Measurements from ENCODE around the gene UAP1L1.

Gene UAP1L1

DNA sequence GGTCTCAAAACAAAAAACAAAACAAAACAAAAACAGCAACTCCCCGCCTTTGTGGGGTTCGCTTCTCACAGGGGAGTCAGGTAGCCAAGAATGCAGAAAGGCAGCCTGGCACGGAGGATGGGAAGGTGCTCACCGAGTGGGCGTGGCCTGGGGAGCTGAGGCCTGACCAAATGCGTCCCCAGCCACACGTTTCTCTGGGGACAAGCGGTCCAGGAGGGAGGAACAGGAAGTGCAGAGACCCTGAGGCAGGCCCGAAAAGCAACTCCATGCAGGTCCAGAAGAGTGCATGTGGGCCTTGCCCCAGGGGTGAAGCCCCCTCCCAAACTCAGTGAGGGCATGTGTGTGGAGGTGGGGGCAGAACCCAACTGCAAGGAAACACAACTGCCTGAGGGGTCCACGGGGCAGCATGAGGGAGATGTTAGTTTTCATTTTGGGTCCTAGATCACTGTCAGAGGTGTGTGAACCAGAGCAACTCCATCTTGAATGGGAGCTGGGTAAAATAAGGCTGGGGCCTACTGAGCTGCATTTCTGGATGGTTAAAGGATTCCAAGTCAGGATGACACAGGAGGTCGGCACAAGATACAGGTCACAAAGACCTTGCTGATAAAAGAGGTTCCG is 2.6 kb upstream of the UAP1L1 start:
- no peak for DNase-seq (ENCODE audit: low read depth in 2 of 3, low spot score in 1 of 3)

DNA sequence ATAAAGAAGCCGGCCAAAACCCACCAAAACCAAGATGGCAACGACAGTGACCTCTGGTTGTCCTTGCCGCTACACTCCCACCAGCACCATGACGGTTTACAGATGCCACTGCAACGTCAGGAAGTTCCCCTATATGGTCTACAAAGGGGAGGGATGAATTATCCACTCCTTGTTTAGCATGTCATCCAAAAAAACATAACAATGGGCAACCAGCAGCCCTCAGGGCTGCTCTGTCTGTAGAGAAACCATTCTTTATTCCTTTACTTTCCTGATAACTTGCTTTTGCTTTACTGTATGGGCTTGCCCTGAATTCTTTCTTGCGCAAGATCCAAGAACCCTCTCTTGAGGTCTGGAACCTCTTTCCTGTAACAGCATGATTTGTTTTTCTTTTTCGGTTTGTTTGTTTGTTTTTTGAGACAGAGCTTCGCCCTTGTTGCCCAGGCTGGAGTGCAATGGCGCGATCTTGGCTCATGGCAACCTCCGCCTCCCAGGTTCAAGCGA is 2.0 kb upstream of the UAP1L1 start:
- DNase-seq (ENCODE audit: low read depth in 2 of 3, low spot score in 1 of 3), result no peak

DNA sequence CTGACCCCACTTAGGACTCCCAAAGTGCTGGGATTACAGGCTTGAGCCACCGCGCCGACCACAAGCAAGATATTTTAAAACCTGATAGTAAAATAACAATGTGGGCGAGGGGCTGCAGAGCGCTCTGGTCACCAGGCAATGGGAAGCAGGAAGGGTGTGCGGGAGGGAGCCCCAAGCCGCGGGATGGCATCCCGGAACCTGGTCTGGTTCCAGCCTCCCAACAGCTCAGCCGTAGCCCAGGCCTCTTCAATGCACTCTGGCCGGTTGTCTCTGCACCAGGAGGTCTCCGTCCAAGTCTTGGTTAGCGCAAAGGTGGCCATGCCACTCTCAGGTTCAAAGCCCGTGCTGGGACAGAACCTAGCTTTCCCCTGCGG is 694 bp upstream of the UAP1L1 start:
- DNase-seq (ENCODE audit: low read depth in 2 of 3, low spot score in 1 of 3), result no peak

DNA sequence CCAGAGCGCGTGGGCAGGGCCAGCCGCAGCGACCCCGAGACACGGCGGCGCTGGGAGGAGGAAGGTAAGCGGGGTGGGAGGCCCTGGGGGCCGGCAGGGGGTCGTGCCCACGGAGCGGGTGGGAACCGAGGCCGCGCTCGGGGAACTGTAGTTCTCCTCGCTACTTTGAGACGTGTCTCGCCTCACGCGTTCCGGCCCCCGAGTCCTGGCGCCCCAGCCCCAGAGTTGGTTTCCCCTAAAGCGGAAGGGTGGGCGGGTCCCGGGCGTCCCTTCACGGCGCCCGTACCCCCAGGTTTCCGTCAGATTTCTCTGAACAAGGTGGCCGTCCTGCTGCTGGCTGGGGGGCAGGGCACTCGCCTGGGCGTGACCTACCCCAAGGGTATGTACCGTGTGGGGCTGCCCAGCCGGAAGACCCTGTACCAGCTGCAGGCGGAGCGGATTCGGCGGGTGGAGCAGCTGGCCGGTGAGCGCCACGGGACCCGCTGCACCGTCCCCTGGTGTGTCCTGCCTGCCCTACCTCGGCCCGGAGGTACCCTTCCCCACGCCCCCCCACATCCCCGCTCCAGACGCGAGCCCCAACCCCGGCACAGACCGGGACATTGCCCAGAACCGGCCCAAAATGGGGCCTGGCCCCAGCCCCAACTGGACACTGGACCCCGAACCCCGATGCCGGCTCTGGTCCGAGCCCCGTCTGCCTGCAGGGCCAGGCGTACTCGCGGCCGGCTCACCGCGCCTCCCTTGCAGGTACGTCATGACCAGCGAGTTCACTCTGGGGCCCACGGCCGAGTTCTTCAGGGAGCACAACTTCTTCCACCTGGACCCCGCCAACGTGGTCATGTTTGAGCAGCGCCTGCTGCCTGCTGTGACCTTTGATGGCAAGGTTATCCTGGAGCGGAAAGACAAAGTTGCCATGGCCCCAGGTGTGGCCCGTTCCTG is 709 bp downstream of the UAP1L1 start:
- no peak for DNase-seq (ENCODE audit: low read depth in 2 of 3, low spot score in 1 of 3)

DNA sequence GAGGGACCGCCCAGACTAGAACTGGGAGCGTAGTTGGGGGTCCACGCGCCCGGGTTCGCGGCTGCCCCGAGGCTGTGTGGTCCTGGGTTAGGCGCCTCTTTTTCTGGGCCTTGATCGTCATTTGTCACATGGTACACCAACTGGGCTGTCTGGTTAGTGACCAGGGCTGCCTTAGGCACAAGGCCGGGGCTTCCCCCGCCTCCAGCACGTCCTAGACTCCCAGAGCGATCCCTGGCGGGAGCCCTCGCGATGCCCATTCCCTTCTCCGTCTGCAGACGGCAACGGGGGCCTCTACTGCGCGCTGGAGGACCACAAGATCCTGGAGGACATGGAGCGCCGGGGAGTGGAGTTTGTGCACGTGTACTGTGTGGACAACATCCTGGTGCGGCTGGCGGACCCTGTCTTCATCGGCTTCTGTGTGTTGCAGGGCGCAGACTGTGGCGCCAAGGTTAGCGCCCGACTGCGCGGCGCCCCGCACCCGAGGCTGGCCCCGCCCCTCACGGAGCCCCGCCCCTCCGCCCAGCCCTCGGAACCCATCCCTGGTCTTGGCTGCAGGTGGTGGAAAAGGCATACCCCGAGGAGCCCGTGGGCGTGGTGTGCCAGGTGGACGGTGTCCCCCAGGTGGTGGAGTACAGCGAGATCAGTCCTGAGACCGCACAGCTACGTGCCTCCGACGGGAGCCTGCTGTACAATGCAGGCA is 1.5 kb downstream of the UAP1L1 start:
- no peak for DNase-seq (ENCODE audit: low read depth in 2 of 3, low spot score in 1 of 3)

DNA sequence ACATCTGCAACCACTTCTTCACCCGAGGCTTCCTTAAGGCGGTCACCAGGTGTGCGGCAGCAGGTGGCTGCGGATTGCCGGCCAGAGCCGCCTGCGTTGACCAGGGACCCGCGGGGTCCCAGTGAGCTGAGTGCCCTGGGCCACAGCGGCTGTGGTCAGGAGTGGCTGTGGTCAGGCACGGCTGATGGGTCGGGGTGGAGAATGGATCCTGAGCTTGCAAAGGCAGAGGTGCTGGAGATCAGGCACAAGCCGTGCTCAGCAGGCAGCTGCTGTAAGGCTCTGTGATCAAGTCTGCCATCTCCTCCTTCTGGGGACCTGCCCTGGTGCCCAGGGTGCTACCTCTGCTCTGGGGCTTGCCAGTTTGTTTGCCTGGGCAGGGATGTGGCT is 2.1 kb downstream of the UAP1L1 start:
- no peak for DNase-seq (ENCODE audit: low read depth in 2 of 3, low spot score in 1 of 3)

DNA sequence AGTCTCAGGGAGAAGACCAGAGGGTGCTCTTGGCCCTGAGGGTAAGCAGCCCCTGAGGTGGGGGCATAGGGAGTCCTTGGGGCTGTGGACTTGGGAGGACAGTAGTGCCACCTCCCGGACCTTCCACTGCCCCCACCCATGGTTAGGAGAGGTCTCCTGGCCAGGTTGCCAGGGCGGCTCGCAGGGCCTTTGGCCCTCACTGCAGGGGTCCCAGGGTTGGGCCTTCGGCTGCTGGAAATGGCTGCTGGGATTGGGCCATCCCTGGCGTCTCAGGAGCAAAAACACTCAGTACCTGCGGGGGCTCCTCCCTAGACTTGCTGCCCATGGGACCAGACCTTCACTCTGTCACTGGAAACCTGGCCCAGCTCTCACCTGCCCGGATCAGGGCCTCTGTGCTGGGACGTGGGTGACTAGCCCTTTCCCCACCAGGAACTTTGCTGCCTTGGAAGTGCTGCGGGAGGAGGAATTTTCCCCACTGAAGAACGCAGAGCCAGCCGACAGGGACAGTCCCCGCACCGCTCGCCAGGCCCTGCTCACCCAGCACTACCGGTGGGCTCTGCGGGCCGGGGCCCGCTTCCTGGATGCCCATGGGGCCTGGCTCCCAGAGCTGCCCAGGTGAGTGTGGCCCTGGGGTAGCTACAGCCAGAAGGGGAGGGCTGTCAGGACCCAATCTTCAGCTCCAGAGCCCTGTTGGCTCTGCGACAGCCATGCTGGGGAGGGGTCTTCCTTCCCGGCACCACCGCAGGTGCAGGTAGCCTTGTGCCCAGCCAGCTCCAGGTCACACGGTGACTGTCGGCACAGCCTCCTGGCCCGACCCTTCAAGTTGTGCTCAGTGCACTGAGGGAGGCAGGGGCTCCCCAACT is 3.2 kb downstream of the UAP1L1 start:
- no peak for DNase-seq (ENCODE audit: low read depth in 2 of 3, low spot score in 1 of 3)

DNA sequence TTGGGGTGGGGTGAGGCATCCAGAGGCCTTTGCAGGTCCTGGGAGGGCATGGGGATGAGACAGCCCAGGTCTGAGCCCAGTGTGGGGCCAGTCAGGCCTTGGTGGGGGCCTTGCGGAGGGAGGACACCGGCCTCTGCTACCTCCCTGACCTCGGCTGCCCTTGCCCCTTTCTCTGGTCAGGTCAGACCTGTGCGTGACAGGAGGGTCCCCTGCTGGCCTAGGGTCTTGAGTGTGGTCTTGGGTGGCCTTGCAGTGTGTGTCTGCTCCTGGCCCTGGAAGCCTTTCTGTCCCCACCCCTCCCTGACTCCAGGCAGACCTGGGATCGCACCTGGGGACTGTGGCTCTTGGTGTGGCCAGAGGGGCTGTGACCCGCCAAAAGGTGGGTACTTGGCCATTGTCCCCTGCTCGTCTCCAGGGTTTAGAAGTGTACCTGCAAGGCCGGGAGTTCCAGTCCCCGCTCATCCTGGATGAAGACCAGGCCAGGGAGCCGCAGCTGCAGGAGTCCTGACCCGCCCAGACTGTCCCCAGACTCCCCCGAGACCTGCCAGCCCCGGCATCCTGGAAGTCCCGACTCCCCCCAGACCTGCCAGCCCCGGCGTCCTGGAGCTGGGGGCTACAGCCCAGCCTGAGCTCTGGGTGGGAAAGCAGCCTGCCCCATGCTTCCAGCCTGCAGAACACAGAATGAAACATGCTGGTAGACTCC is 5.1 kb downstream of the UAP1L1 start:
- DNase-seq (ENCODE audit: low read depth in 2 of 3, low spot score in 1 of 3), result no peak

DNA sequence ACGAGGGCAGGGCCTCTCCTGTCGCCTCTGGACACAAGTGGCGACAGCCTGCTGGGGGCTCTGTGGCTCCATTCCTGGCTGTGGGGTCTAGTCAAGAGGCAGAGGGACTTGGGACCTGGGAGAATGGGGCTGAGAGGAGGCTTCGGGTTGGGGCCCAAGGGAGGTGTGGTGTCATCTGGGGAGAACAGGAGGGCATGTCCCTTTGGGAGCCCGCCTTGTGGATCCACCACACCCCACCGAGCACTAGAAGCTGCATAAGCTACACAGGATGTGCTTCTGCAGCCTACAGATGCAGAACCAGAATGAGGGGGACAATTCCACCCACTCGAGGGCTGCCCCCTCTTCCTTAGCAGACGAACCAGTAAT is 5.6 kb downstream of the UAP1L1 start:
- no peak for DNase-seq (ENCODE audit: low read depth in 2 of 3, low spot score in 1 of 3)

DNA sequence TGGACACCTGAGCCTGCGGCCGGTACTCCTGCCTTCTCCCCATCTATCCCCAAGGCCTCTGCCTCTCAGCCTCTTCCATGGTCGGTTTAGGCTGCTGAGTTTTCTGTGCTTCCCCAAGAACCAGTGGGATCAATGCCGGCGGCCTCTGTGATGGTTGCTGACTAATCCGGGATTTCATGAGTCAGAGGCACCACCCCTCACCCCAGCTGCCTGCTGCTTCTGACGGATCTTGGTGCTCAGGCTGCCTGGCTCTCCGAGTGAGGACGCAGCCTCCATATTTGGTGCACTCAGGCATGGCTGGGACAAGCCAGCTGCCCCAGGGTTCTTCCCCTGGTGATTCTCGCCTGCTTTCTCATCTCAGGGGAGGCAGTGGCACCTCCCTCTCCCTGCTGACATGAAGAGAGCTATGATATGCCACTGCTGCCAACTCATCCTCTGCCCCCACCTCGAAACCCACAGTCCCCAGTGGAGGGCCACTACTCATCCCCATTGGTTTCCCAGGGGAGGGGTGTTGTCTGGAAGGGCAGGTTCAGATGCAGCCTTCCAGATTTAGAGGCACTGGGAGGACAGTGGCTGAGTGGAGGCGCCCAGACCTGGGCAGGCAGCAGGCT is 6.2 kb downstream of the UAP1L1 start:
- DNase-seq (ENCODE audit: low read depth in 2 of 3, low spot score in 1 of 3), result no peak

DNA sequence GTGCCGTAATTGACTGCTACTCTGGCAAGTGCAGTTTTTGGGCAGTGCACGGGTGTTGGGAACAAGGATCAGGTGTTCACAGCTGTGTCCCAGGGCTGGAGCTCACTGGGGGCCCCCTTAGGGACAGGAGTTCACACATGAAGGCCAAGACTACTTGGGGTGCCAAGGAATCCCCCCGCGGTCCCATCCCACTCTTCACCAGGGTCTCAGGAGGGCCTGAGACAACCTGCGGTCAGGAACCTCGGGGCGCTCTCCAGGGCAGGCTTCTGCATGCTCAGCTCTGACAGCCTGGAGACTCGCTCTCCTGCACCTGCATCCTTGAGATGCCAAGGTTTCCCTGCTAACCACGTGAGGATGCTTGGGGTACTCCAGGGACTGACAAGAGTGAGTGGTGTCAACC is 7.2 kb downstream of the UAP1L1 start:
- no peak for DNase-seq (ENCODE audit: low read depth in 2 of 3, low spot score in 1 of 3)

DNA sequence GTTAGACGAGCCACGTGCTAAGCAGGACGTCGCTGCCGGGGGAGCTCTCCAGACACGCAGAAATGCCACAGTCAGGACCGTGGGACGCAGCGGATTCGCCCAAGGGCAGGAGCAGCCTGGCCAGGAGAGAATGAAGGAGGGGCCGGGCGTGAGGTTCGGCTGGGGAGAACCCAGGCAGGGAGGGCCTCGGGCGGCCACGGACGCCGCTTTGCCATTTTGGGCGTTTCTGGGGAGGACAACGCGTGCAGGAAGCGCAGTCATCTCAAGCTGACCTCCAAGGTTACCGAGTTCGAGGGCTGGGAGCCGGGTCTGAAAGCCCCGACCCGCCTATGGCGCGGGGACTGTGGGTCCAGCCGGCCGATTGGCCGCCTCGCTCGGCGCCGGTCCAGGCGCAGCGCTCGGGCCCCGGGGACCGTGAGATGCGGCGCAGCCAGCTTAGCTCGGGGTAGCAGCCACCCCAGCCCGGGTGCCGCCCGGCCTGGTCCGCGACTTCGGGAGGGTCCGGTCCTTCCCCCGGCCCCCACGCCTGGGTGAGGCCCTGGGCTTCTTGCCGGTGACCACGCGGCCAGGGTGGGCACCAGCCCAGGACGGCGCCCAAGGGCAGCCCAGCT is 8.7 kb downstream of the UAP1L1 start:
- no peak for DNase-seq (ENCODE audit: low read depth in 2 of 3, low spot score in 1 of 3)

DNA sequence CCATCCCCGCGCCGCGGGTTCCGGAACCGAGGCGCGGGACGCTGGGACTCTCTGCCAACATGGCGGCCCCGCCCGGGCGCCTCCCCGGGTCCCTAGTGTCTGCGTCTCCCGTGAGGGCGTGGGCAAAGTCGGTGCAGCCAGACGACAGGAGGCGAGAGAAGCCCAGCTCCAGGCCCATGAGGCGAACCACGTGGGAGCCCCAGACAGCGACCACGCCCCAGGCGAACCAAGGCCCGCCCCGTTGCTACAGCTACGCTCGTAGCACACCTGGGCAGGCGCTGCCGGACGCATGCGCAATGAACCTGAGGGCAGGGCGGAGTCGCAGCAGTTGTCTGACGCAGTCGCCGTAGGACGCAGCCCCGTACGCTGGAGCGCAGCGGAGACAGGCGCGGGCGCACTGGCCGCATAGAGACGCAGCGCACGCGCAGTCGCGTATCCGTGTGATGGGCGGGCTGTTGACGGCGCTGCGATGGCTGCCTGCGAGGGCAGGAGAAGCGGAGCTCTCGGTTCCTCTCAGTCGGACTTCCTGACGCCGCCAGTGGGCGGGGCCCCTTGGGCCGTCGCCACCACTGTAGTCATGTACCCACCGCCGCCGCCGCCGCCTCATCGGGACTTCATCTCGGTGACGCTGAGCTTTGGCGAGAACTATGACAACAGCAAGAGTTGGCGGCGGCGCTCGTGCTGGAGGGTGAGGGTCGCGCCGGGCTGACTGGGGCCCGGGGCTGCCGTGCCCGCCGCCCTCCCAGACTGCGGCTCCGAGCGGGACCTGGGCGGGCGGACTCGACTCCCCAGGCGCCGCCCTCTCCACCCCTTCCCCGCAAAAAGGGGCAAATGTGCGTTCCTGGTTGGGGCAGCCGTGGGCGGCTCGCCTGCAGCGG is 9.5 kb downstream of the UAP1L1 start, which contains the start of gene MAN1B1:
MAN1B1 (plus strand) TSS at position 455 of the 878 bp plus-strand sequence; CDS start at position 470, 15 bp downstream.
- peak; percentile 97 to 100 (median 99) for DNase-seq (ENCODE audit: low read depth in 2 of 3, low spot score in 1 of 3)

DNA sequence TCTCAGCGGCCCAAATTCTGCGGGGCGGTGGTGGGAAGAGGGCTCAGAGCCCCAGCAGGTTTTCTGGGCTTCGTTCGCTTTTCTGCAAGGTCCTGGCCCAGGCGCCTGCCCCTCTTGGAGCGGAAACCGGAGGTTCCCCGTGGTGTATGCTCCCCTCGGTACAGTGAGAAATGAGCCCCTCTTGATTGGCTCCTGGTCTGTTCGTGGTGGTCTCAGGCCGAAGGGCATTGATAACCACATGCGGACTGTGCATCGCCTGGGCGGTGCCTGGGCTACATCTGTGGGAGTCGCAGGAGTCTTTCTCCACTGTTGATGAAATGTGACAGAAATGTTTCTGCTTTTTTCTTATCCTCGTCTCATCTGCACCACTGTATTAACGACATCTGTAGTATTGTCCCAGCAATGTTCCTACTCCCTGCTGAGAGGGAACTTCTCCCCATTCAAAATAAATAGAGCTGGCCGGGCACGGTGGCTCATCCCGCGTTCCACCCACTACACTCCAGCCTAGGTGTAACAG is 10.2 kb downstream of the UAP1L1 start:
- no peak for DNase-seq (ENCODE audit: low read depth in 2 of 3, low spot score in 1 of 3)

DNA sequence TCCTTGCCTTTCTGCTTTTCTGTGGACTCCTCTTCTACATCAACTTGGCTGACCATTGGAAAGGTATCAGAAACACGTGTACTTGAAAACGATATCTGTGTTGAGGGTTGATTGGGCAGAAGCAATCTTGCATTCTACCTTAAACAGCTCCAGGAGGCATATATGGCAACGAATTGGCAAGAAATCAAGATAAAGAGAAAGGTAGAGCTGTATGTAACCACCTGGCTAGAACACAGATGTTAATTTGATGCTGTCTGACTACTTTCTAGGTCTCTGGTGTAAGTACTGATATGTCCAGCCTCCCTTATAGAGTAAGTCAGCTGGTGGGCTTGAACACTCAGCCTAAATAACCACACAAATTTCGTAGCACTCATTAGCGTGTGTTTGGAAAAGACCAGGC is 10.8 kb downstream of the UAP1L1 start:
- DNase-seq (ENCODE audit: low read depth in 2 of 3, low spot score in 1 of 3), result no peak

DNA sequence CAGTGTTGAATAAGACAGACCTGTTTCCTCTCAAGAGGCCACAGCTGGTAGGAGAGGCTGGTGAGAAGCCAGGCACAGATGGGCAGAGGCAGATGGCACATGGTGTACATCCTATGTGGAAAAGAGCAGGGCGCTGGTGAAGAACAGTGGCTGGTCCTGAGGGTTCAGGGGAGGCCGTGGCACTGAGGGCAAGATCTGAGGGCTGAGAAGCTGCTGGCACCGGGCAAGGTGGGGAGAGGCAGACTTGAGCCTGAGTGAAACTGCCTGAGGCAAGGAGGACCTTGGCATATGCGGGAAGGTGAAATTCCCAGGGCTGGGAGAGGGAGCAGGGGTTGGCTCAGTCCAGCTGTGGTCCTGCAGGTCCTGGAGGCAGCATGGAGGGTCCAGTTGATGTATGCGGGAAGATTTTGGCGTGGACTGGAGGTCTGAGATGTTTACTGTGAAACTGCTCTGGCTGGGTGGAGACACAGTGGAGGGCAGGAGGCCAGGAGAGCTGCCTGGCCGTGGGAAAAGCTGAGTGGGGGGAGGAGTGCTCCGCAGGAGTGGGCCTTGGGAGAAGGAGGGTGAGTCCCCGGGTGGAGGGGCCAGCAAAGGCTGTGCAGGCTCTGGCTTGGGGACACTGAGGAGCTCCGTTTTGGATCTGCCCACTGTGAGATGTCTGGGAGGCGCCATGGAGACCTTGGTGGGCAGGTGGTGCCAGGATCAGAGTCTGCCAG is 12.1 kb downstream of the UAP1L1 start:
- no peak for DNase-seq (ENCODE audit: low read depth in 2 of 3, low spot score in 1 of 3)

DNA sequence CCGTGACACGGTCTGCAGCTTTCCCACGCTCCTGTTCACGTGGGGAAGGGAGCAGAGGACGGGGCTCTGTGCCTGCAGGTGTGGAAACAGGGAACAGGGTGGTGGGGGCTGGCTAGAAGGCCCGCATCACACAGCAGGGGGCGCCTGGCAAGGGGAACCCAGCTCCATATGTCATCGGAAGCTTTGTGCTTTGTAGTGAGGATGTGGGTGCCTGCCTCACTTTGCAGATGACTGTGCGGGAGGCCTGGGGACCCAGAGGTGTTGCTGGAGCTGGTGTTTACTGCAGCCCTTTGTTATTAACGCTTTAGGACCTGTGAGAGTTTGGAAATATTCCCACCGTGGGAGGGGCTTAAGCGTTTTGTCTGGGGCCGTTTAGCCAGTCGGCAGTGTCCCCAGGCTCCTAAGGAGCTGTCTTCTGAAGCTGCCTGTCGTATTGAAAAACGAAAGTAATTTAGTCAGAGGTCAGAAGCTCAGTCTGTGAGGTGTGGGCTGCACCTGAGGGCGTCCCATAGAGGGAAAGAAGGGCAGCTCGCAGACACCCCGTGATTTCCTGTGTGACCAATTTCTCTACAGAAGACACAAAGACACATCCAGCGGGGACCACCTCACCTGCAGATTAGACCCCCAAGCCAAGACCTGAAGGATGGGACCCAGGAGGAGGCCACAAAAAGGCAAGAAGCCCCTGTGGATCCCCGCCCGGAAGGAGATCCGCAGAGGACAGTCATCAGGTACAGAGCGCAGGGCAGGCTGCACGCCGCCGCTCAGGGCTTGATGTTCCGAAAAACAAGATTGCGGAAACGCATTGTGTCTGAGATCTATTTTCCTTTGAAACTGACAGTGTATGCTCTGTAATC is 18.6 kb downstream of the UAP1L1 start:
- peak; percentile 71 to 79 (median 76) for DNase-seq (ENCODE audit: low read depth in 2 of 3, low spot score in 1 of 3)

Data from stimulated activated CD4-positive, alpha-beta T cell treated with anti-CD3 and anti-CD28 coated beads, Interleukin-12 subunit alpha, Interleukin-12 subunit beta, amount 100 ng/mL, for 48 hours (primary cell).